Stimulated activated CD8-positive, alpha-beta memory T cell treated with anti-CD3 and anti-CD28 coated beads, Interleukin-4, amount 100 ng/mL, for 4 hours (primary cell): ENCODE data around the gene PAEP.
"Not testable (repeated sequence)": the region's sequence is repeated elsewhere in the genome, so short reads cannot be mapped to it uniquely, and the experiment has no call there.

ENCODE experiments used
- DNase-seq, 2 donors: peaks; one replicate each; pipeline ENCODE4 v3.0.0-alpha.2; 2020; ENCODE audit warnings: low read depth in 2 of 2, low spot score in 1 of 2

PAEP gene

DNA sequence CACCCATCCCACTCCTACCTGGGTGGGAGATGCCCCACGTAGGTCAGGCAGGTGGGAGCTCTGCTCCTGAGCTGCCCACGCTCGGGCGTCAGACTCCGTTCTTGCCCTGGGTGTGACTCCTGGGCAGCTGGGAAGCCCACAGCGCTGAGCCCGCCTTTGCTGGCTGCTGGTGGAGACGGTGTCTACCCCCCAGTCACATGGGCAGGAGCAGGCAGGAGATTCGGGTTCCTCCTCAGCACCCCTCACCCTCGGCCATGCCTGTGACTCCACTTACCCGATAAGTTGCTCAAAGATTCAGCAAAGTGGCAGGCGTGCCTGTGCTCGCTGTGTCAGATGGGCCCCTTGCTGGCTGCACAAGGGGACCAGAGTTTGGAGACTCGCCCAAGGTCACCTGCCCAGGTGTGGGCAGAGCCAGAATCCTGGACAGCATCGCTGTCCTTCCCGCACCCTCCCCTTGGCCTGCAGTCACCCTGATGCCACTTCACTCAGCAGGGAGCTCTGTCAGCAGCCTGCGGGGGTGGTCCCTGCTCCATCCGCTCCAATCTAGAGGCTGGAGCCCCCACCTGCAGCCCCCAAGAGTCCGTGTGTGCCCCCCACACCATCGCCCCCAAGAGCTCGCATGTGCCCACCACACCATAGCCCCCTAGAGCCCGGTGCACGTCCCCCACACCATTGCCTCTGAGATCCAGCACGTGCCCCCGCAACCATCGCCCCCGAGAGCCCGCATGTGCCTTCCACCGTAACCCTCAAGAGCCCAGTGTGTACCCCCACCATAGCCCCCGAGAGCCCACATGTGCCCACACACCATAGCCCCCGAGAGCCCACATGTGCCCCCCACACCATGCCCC, 36.1 kb upstream of the PAEP start:
- DNase-seq: no peak

DNA sequence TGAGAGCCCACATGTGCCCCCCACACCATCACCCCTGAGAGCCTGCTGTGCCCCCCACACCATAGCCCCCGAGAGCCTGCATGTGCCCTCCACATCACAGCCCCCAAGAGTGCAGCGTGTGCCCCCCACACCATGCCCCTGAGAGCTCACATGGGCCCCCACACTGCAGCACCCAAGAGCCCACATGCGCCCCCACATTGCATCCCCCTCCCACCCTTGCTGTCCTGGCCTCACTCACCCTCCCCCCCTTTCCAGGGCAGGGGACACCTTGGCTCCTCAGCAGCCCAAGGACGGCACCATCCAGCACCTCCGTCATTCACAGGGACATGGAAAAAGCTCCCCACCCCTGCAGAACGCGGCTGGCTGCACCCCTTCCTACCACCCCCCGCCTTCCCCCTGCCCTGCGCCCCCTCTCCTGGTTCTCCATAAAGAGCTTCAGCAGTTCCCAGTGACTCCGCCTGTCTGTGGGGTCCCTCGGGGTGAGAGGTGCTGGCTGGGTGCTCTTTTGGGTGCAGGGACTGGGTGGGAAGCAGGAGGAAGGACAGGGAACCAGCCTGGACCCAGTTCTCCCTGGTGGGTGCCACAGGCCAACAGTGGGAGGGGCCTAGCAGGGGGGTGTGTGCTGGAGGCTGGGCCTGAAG, 35.3 kb upstream of the PAEP start:
- DNase-seq: no peak

DNA sequence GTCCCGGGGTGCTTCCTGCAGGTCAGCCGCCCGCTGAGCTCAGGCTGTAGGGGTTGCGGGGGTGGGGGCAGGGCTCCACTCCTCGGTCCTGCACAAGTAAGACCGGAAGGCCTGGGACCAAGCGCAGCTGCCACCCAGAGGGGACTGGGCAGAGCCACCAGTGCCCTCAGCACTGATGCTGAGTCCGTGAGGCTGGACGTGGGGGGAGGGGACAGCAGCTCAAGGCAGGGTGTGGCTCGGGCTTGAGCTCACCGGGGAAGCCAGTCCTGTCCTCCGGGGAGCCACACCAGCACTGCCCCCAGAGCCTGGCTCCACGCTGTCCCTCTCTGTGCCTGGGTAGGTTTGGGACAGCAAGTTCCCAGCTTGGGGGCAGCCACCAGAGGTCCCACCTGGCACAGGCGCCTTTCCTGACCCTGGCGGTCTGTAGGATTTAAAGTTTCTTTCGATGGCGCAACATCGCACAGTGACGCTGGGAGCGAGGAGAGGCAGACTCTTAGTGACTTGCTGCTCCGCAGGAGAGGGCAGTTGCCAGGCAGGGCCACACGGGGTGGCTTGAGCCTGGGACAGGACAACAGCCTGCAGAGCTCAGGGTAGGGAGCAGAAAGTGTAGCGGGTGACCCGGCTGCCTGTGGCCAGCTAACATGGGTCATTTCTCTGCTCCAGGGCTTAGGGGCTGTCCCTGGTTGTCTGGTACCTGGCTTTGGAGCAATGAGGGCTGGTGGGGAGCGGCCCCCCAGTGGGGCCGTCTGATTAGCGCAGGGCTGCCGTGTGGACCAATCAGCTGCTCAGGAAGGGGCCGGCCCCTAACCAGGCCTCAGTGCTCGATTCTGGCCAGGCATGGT, 34.6 kb upstream of the PAEP start:
- DNase-seq: no peak

DNA sequence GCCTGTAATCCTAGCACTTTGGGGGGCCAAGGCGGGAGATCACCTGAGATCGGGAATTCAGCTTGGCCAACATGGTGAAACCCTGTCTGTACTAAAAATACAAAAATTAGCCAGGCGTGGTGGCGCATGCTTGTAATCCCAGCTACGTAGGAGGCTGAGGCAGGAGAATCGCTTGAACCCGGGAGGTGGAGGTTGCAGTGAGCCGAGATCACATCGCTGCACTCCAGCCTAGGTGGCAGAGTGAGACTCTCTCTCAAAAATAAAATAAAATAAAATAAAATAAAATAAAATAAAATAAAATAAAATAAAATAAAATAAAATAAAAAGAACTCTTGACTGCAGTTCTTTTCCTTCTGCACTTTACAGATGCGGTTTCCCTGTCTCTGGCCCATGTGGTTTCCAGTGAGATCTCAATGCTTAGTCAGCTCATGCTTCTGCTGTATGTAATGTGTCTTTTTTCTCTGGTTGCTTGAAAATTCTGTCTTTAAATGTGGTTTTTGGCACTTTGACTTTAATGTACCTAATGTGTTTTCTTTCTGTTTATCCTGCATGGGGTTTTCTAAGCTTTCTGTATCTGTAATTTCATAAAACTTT, 32.6 kb upstream of the PAEP start:
- not testable (repeated sequence) for DNase-seq

DNA sequence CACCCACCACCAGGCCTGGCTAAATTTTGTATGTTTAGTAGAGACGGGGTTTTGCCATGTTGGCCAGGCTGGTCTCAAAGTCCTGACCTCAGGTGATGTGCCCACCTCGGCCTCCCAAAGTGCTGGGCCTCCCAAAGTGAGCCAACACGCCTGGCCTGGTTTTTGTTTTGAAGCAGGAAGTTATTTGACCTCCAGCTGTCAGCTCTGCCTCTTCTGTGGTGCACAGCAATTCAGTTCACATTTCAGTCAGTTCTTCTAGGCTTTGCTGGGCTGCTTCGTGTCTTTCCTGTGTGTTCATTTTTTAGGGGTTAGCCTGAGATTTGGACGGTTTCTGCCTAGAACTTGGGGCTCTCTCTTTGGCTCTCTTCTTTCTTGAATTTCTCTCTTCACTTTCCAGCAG, 31.4 kb upstream of the PAEP start:
- no peak for DNase-seq

DNA sequence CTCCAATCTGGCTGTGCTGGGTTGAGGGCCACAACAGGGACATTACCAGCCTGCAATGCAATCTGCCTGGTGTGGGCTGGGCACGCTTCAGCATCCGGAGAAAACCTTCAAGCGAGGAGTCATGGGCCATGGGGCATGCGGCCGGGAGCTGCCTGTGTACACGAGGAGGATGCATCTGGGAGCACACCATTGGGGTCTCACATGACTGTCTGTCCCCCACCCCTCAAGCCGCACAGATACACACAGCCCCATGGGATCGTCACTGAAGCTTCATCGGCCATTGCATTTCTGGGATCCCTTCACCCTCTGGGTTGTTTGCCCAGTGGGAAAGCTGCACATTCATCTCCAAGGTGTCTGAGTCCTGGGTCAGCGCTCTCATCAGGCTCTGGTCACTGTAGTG, 30.5 kb upstream of the PAEP start:
- DNase-seq: no peak

DNA sequence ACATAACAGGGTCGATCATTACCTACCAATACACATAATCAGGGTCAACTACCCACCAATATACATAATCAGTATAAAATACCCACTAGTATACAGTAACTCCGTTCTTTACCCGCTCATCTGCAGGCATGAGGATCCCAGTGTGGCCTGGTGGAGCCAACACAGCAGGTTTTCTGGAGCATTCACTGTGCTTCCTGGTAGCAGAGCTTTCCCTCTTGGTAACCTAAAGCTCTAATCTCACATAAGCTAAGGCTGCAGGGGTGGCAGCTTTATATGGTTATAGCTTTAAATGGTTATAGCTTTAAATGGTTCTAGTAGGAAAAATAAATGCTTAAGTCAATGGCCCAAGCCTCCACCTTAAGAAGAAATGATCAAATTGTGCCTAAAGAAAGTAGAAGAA, 28.4 kb upstream of the PAEP start:
- DNase-seq: no peak

DNA sequence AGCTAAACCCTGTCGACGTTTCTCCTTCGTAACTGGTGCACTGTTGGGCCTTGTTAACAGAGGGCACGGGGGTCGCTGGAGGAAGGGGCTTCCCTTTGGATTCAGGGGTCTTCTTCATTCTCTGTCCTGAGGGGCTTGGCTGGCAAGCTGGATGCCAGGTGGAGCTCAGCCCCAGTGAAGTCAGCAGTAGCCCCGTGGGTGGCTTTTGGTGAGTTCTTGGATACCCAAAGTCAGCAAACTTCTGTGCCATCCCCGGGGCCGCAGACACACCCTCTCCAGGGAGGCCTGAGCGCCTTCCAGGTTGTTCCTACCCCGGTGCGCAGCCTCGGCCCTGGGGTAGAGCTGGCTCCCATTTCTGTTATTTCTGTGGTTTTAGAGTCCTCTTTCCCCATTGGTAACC, 27.9 kb upstream of the PAEP start:
- no peak for DNase-seq

DNA sequence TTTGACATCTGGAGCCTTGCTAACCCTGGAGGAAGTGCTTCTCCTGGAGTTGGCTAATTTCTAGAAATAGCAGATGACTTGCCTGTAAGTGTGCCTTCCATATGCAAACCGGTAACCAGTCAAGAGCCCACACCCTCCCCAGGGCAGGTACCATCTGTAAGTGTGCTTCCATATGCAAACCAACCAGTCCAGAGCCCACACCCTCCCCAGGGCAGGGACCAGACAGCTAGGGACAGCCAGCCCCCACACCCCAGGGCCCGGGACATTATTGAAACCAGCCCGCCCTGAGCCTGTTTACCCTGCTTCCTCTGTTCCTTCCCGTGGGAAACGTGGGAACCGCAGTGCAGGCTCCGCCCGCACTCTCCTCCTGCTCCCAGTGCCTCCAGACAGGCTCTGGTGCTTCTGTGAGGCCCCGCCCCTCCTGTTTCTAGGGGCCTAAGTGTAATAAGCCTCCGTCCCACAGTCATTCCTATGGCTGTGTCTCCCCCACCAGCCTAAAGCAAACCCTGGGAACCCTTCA, 27.3 kb upstream of the PAEP start:
- DNase-seq: not testable (repeated sequence)

DNA sequence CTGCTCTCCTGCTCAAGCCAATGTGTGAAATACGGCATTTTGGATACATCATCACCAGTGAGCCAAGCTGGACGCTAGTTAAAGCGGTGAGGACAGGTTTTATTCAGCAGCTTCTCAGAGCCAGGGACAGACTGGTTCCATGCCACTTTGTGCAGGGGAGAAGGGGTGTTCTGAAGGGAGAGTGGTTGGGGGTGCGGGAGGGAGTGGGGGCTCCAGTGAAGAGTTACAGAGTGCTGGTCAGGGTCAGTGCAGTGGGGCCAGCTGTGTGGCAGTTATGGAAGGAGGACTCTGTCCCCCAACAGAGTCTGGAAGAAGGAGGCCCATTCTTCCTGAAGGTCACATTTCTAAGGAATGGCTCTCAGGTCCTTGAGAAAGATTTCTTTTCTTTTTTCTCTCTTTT, 26.7 kb upstream of the PAEP start:
- DNase-seq: not testable (repeated sequence)

DNA sequence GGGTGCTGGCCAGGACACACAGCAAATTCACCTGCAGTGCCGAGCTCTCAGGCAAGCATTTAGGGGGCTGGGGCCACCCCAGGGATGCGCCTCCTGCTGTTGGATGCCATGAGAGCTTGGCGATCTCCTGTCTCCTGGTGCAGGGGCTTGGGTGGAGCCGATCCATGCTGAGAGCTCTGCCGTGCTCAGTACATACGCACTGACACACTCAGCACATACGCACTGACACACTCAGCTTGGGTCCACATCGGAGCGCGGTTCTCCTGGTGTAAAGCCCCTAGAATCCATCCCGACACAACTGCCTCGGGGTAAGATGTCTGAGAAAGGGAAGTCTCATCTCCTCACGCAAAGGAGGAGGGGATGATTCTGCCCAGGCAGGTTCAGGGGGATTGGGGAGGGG, 25.9 kb upstream of the PAEP start:
- not testable (repeated sequence) for DNase-seq

DNA sequence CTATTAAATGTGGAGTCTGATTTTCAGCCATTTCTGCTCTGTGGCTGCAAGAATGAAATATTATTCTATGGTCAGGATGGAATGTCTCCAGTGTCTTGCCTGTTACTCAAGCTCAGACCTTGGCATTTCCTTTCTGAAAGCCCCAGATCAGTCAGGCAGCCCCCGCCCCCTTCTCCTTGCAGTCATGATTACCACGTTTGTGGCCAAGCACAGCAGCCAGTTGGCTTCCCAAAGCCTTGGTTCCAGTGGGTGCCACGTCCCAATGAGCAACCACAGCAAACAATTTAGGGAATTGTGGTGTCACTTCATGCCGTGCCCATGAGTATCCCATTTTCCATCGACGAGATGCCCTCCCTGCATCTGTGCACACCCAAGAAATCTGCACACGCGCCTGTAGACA, 25.3 kb upstream of the PAEP start:
- DNase-seq: no peak

DNA sequence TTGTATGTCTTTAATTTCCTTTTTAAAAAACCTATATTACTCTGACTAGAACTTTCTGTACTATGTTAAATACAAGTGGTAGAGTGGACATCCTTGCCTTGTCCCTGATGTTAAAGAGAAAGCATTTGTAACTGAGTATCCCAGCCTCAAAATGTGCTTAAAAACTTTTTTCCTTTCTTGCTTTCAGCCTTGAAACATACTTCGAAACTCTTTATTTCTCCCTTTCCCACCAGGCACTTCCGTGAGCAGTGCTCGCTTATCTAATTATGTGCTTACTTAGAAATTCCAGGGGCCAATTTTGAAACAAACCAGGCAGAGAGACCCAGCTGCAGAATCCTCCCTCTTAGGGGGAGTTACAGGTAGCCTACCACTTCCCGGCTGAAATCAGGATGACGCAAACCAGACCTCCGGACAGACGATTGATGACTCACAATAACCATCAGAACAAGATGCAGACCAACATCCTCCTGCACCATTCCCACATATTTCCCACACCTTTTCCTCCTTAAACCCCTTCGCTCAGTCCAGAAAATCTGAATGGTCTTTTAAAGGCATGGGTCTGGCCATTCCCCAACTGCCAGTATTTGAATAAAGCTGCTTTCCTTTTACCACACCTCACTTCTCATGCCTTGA, 18.2 kb upstream of the PAEP start:
- DNase-seq: not testable (repeated sequence)

DNA sequence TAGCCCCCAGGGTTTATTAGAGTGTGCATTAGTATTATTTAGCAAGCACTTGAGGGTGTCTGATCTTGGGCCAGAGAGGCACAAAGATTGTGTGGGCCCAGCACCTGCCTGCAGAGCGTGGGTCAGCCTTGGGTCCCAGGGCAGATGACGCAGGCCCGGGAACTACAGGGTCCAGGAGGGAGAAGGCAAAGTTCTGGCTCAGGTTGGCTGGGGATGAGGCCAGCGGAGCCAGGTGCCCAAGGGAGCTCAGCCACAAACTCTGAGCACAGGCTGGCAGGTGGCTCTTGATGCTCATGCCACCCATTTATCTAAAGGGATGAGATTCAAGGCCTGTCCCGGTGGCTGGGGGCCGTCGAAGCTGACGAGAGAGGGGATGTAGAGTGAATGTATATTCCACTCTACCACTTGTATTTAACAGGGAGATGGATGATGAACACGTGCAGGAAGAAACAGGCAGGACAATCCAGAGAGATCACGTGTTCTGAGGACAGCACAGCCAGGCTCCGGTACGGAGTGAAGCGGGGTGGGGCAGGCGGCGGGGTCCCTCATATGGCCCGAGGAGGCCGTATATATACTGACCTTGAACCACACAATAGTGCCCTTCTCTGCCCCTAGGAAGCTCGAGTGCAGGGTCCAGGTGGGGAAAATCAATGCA, 16.4 kb upstream of the PAEP start:
- DNase-seq: no peak

DNA sequence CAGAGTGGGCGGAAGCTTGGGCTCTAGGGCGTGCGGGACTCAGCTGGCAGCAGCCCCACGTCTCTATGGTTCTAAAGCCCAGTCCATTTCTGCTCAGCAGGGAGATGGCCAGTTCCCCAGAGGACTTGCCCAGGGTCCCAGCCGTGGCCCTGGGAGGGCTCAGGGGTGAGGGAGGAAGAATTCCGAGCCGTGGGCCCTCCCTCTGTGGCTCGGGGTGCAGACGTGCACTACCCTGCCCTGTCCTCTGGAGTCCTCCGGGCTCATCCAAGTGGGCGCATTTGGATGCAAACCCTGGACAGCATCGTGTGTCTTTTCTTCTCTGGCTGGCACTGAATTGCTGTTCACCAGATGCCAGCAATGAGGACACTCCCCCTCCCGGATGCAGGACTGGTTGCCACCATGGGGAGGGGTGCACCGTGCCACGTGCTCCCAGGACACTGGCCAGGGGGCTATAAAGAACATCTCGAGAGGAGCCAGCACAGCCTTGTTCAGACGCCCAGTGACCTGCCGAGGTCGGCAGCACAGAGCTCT, 15.8 kb upstream of the PAEP start, which contains the start of gene OBP2A:
Gene OBP2A, plus strand, starts transcription at position 481 of the 531 bp plus-strand sequence. CDS start 55 bp downstream, outside the sequence.
- not testable (repeated sequence) for DNase-seq

DNA sequence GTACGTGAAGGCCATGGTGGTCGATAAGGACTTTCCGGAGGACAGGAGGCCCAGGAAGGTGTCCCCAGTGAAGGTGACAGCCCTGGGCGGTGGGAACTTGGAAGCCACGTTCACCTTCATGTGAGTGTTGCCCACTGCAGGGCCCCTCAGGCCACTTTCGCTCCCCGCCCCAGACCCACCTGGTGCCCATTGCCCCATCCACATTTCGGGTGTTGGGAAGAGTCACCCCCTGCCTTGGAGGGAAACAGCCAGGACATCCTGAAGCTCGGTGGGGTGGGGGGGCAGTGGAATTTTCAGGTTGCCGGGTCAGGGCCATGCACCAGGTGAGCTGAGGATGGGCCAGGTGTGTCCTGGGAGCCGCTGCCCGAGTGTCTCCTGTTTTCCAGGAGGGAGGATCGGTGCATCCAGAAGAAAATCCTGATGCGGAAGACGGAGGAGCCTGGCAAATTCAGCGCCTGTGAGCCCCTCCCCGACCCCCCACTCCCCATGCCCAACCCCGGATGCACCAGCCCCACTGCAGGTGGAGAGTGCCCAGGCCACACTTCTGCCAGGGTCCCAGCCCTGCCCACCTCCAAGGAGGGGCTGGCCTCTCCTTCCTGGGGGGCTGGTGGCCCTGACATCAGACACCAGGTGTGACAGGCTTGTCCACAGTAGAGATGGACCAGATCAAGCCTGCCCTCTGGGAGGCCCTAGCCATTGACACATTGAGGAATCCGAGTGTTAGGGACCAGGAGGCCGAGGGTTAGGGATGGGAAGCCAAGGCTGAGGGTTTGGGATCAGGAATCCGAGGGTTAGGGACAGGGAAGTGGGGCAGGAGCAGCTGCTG, 14.6 kb upstream of the PAEP start:
- not testable (repeated sequence) for DNase-seq

DNA sequence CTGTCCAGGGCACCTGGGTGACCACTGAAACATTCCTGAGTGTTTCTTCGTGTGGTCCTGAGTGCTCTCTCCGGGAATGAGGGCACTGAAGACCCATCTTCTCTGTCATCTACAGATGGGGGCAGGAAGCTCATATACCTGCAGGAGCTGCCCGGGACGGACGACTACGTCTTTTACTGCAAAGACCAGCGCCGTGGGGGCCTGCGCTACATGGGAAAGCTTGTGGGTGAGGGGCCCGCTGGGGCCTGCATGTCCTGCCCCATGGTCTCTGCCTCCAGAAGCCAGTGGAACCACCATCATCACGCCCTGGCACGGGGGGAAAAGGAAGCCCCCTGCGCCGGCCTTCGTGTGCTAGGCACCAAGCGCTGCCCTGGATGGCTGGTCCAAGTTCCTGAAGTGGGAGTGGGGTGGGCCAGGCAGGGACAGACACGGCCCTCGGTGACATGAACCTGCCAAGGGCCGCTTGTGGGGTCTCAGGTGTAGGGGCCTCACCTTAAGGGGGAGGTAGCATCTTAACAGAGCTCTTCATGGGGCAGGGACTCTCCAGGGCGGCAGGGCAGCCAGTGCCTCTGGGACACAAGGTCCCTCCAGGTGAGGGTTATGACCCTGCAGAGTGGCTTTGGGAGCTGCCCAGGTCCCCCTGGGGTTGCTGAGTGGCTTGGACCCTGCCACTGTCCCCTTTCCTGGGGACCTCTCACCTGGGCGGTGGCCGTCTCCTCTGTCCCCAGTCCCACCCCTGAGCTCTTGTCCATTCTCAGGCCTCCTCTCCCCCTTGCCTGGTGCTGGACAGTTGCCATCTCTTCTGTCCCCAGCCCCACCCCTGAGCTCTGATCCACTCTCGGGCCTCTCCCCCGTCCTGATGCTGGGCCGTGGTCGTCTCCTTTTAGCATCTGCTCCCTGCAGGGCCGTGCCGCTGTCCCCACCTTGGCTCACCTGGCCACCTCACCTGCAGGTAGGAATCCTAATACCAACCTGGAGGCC, 13.5 kb upstream of the PAEP start:
- DNase-seq: no peak
